GM12872 (cell line): ENCODE results near the gene ZNF451.

Experiments
- TF ChIP-seq, protein P1 (sequence below): IDR thresholded peaks from 3 replicates; pipeline ENCODE4 v1.5.1; 2011; ENCODE audit warnings: low read depth, mild to moderate bottlenecking, low read length, moderate library complexity; ENCODE audit not compliant: insufficient read depth

Gene ZNF451

GRCh38 chr6:57163956-57164355 is 74.0 kb downstream of the ZNF451 start:
- TF ChIP-seq, protein P1, sequence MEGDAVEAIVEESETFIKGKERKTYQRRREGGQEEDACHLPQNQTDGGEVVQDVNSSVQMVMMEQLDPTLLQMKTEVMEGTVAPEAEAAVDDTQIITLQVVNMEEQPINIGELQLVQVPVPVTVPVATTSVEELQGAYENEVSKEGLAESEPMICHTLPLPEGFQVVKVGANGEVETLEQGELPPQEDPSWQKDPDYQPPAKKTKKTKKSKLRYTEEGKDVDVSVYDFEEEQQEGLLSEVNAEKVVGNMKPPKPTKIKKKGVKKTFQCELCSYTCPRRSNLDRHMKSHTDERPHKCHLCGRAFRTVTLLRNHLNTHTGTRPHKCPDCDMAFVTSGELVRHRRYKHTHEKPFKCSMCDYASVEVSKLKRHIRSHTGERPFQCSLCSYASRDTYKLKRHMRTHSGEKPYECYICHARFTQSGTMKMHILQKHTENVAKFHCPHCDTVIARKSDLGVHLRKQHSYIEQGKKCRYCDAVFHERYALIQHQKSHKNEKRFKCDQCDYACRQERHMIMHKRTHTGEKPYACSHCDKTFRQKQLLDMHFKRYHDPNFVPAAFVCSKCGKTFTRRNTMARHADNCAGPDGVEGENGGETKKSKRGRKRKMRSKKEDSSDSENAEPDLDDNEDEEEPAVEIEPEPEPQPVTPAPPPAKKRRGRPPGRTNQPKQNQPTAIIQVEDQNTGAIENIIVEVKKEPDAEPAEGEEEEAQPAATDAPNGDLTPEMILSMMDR, result no peak

DNA sequence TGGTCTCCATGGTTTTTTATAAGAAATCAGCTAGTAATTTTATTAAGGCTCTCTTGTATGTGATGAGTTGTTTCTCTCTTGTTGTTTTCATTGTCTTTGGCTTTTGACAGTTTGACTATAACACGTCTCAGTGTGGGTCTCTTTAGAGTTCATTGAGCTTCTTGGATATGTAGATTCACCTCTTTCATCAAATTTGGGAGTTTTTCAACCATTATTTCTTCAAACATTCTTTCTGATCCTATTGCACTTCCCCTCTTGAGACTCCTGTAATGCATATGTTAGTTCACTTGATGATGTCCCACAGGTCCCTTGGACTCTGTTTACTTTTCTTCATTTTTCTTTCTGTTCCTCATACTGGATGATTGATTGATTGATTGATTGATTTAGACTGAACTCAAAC is 75.1 kb downstream of the ZNF451 start:
- TF ChIP-seq, protein P1, result no peak

- TF ChIP-seq, protein P1, result no peak
Measured at GRCh38 chr6:57172136-57173055, 82.4 kb downstream of the ZNF451 start, which contains the start of gene BAG2. TSS of gene BAG2 (plus strand) at chr6:57172326. CDS start at chr6:57172698, 372 bp downstream.

- TF ChIP-seq, protein P1, result no peak
Measured at GRCh38 chr6:57173056-57173885, 83.3 kb downstream of the ZNF451 start.

GRCh38 chr6:57173886-57174510 is 84.0 kb downstream of the ZNF451 start:
- TF ChIP-seq, protein P1, result no peak

DNA sequence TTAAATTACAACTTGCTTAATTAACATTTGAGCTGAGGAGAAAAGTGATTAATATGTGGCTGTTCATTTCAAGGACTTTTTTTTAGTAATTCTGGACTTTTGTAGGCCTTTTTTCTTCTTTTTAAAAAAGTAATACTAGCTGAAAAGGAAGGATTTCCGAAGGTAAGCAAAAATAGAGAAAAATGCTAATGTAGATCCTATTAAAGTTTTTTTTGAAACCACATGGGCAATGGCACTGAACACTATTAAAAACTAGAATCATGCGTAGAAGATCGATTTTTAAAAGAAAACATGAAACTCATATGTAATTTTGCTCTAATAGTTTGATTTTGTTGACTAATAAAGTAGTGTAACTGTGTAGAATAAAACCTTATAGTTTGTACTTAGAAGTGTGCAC is 84.5 kb downstream of the ZNF451 start:
- TF ChIP-seq, protein P1, result no peak
